GM12892 (cell line): ENCODE results near the gene NUDT16.

ENCODE experiments used
- POLR2A ChIP-seq: IDR thresholded peaks from 2 replicates; pipeline ENCODE4 v1.6.1; 2011; ENCODE audit warnings: low read depth, low read length, control low read depth
- TAF1 ChIP-seq: IDR thresholded peaks from 2 replicates; pipeline ENCODE4 v1.6.1; 2011; ENCODE audit warnings: low read depth, mild to moderate bottlenecking, control low read depth, low read length, borderline replicate concordance

DNA sequence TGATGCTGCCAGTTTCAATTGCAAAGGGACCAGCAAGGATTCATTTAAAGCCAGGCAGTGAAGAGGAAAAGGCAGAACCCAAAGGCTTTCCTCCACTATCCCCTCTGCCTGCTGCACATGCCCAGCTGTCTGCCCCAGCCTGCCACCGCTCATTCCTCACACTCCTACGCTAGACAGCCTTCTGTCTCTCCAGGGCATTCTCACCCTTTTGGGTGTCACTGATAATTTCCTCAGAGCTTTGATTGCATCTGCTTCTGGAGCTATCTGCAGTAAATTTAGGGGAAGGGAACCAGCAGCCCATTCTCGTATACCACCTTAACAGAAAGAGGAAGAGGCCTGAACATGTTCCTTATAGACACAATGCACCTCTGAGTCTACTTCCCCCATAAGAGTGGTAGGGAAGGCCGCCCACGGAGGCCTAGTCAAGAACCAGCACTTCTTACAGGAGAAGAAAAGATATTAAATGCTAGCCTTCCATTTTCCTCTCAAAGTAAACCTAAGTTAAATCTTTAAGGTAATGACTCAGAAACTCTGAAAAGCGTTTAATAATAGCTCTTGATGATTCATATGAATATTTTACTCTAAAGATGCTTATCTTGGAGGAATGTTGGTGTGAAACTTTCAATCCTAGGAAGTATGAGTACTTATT lies 20.9 kb downstream of the NUDT16 start:
- TF ChIP-seq POLR2A (no peak), TAF1 (no peak)
